SHP77 (cell line): ENCODE results near the gene ABCG1.
A peak's percentile ranks its signal among the peaks of the same experiment; 100 is the strongest.
"Not testable (repeated sequence)": the region's sequence is repeated elsewhere in the genome, so short reads cannot be mapped to it uniquely, and the experiment has no call there.

Experiments used
- DNase-seq, 2 experiments: peaks; one replicate each; lab custom pipeline; 2025; lab: John Stamatoyannopoulos, UW

Gene ABCG1

GRCh38 chr21:42218836-42219605, at the start of gene ABCG1:
TSS of gene ABCG1 (plus strand) at chr21:42219140. CDS start at chr21:42219263, 123 bp downstream.
- DNase-seq: peak in 1 of 2 experiments; percentile 40

- no peak for DNase-seq
Measured at GRCh38 chr21:42169758-42170157, 49.2 kb upstream of the ABCG1 start.

- peak in 1 of 2 experiments; percentile 33 for DNase-seq
Measured at GRCh38 chr21:42171091-42172053, 47.6 kb upstream of the ABCG1 start.

GRCh38 chr21:42172596-42173483, 46.1 kb upstream of the ABCG1 start:
- no peak for DNase-seq

- DNase-seq: no peak
Measured at GRCh38 chr21:42174173-42174572, 44.8 kb upstream of the ABCG1 start.

- DNase-seq: no peak
Measured at GRCh38 chr21:42175110-42175710, 43.7 kb upstream of the ABCG1 start.

- DNase-seq: no peak
Measured at GRCh38 chr21:42176859-42177258, 42.1 kb upstream of the ABCG1 start.

GRCh38 chr21:42179316-42179715, 39.6 kb upstream of the ABCG1 start:
- no peak for DNase-seq

- not testable (repeated sequence) for DNase-seq
Measured at GRCh38 chr21:42180001-42180400, 38.9 kb upstream of the ABCG1 start.

GRCh38 chr21:42182713-42183371, 36.1 kb upstream of the ABCG1 start:
- DNase-seq: no peak

GRCh38 chr21:42183374-42184266, 35.3 kb upstream of the ABCG1 start:
- no peak for DNase-seq

- DNase-seq: no peak
Measured at GRCh38 chr21:42186591-42186990, 32.3 kb upstream of the ABCG1 start.

GRCh38 chr21:42187976-42188653, 30.8 kb upstream of the ABCG1 start:
- no peak for DNase-seq

GRCh38 chr21:42188663-42189062, 30.3 kb upstream of the ABCG1 start:
- no peak for DNase-seq

GRCh38 chr21:42189431-42189830, 29.5 kb upstream of the ABCG1 start:
- DNase-seq: no peak

GRCh38 chr21:42189860-42190485, 29.0 kb upstream of the ABCG1 start:
- no peak for DNase-seq

GRCh38 chr21:42190486-42190863, 28.5 kb upstream of the ABCG1 start:
- DNase-seq: no peak

GRCh38 chr21:42191064-42191463, 27.9 kb upstream of the ABCG1 start:
- no peak for DNase-seq
